GM21529 (cell line): ENCODE results near the gene GDI2.
"Not testable (repeated sequence)": the region's sequence is repeated elsewhere in the genome, so short reads cannot be mapped to it uniquely, and the experiment has no call there.

ENCODE experiments used
- ATAC-seq: cut with Tn5 transposase; IDR thresholded peaks from one replicate; pipeline ENCODE4 v1.9.1; 2021; ENCODE audit not compliant: unreplicated experiment

The GDI2 gene

DNA sequence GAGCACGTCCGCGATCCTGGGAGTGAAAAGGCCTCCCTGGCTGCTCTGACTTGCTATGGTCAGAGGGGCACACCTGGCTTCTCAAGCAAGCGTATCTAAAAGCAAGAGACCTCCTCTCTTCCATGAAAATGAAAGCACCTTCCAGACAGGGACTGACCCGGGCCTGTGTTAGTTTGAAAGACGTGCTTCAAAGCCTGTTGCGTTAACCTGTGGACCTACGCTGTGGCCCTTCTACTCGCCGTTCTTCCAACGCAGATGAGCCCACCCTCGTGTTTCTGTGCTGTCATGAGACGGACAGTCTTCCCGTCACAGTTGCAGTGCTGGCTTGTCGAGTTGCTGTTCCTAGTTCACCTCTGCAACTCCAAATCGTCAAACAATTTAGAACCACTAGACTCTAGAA, 15.5 kb upstream of the GDI2 start:
- ATAC-seq, result no peak

GRCh38 chr10:5827841-5828240, 14.6 kb upstream of the GDI2 start:
- no peak for ATAC-seq

- ATAC-seq, result not testable (repeated sequence)
Measured at GRCh38 chr10:5826511-5826910, 13.3 kb upstream of the GDI2 start.

DNA sequence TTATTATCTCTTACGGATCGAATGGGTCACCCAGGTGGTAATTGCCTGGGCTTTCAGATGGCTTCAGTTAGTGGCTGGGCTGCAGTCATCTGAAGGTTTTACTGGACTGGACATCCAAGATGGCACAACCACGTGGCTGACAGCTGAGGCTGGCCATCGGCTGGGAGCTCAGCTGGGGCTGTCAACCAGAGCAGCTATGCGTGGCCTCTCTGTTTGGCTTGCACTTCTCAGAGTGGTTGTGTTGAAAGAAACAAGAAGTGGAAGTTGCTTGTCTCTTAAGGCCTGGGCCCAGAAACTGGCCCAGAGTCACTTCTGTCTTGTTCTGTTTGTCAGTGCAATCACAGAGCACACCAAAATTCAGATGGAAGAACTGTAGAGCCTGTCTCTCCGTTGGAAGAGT, 5.7 kb upstream of the GDI2 start:
- peak; percentile 43 for ATAC-seq

GRCh38 chr10:5818048-5818331, 4.8 kb upstream of the GDI2 start:
- ATAC-seq, result no peak

GRCh38 chr10:5817322-5818047, 4.3 kb upstream of the GDI2 start:
- ATAC-seq, result peak; percentile 18

DNA sequence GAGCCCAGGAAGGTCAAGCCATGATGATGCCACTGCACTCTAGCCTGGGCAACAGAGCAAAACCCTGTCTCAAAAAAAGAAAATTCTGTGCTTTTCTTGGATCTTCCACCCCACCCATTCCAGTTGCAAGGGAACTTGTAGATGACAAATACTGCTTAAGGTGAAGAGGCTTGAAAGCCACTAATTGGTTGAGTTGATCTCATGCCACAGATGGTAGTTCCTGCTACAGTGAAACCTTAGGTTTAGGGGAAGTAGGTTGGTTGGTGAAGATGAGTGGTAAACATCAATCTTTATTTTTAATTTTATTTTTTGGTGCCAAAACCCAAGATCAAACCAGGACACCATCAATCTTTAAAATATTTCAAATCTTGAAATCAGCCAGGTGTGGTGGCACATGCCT, 2.9 kb upstream of the GDI2 start:
- no peak for ATAC-seq

DNA sequence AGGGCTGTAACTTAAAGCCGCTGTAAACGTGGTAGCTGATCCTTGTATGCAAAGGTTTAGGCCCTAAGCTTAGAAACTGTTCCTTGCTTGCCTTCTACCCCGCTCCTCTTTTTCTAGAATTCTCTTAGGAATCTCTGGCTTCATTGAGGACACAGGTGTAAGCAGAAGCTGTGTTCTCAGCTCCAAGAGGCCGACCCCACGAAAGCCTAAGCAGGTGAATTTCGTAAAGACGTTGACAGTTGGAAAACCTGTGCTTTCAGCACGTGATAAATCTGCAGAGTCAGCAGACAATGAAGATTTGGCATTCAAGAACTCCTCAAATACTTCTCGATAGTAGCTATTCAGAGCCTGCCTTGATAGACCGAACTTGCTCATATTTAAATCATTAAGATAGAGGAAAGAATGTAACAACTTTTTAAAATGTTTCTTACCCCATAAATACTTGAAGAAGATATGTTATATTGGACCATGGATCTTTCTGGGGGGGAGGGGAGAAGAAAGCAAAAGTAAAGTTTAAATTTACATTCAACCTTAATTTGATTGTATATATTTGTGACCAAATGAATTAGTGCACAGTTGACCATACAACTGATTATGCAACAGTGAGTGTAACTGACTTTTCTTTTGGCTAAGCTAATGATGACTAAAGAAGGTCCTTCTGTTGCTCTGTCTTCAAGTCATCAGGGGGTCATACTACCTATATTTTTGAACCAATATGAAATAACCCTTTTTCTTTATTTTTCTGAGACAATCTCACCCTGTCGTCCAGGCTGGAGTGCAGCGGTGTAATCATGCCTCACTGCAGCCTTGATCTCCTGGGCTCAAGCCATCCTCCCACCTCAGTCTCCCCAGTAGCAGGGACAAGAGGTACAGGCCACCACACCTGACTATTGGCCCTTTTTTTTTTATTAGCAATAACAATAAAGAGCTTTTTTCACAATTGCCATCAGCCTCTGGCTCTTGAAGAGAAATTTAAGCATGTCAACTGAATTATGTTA, 1.2 kb upstream of the GDI2 start:
- no peak for ATAC-seq

GRCh38 chr10:5813091-5813340, 218 bp downstream of the GDI2 start:
- peak; percentile 21 for ATAC-seq

DNA sequence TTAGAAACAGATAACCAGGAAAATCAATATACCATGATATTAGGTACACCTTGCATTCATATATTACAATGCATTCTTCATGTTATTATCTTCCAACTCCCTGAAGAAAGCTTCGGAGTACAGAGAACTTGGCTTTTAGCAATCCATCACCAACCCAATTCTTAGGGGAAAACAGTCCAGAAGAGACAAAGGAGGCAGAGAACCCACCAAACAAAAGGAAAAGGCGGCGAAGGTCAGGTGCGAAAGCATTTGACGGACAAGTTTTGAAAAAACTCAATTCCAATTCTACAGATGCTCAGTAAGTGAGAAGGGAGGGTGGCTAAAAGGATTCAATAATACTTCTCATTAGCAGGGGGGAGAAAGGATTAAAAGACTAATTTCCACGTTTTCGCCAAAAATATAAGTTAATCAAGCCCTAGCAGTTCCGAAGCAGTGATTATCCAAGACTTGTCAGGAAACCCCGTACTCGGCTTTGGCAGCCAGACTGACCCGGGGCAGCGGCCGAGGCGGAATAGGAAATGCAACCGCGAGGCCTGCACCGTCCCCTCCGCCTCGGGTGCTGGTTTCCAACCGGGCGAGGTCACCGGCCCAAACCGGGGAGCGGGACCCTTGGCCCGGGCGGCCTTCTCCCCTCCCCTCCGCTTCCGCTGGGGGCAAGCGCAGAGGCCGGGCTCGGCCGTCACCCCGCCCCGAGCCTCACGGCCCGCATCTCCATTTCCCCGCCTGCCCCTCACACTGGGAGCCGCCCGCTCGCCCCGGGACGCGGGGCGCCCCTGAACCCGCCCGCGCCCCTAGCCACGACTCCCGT, 747 bp downstream of the GDI2 start:
- peak; percentile 21 for ATAC-seq

GRCh38 chr10:5811387-5811821, 1.8 kb downstream of the GDI2 start:
- ATAC-seq, result no peak

DNA sequence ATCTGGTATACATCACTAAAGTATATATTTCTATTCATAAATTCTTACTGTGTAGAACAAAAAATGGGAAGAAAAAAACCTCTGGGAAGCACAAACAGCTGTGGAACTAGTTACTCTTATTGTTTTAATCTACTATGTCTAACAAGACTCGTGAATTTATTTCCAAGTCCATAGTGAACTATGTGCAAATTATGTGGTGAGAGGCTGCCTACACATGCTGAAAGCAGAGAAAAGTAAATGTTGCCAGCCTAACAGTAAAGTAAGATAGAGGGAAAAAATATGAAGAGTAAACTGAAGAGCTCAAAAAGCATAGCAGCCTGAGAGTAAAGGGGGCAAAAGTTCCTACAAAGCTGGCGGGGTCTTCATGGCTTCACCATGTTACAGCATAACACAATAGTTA, 3.0 kb downstream of the GDI2 start:
- no peak for ATAC-seq

GRCh38 chr10:5809527-5810154, 3.6 kb downstream of the GDI2 start:
- peak; percentile 13 for ATAC-seq

- ATAC-seq, result not testable (repeated sequence)
Measured at GRCh38 chr10:5808783-5809392, 4.3 kb downstream of the GDI2 start.

DNA sequence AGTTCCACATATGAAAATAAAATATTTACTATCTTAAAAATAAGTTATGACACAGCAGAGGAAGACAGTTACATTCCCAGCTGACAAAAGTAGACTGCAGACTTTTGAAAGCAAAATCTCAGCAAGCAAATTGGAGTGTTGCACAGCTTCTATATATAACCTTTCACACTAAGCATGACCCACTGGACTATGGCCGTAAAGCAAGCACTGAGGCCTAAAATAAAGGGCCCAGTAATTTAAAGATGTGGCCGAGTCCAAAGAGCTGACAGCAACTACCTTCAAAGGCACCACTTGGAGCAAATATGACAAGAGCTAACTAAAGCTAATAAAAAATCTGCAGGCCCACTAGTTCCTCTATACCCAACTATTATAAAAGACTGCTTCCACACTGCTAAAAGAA, 6.5 kb downstream of the GDI2 start:
- ATAC-seq, result no peak

DNA sequence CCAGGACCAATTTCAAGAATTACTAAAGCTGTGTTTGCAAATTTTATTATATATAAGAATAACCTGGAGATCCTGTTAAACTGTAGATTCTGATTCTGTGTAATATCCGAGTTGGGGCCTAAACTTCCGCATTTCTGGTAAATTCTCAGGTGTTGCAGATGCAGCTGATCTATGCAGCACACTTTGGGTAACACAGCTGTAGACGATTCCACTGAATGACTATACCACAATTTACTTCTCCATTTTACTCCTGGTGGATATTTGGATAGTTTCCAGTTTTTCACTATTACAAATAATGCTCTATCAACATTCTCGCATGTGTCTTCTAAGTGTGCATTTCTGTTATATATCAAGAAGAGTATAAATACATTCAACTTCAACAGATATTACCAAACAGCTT, 7.5 kb downstream of the GDI2 start:
- ATAC-seq, result no peak

DNA sequence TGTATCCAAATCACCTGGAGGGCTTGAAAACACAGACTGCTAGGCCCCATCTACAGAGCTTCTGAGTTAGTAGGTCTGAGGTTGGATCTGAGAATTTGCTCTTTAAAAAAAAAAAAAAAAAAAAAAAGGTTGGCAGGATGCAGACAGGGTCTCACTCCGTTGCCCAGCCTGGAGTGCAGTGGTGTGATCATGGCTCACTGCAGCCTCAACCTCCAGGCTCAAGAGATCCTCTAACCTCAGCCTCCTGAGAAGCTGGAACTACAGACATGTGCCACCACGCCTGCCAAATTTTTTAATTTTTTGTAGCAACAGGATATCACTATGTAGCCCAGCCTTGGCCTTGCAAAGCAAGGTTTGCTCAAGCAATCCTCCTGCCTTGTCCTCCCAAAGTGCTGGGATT, 8.0 kb downstream of the GDI2 start:
- ATAC-seq, result no peak

GRCh38 chr10:5804386-5804785, 8.8 kb downstream of the GDI2 start:
- ATAC-seq, result no peak

GRCh38 chr10:5800782-5801181, 12.5 kb downstream of the GDI2 start:
- ATAC-seq, result no peak

DNA sequence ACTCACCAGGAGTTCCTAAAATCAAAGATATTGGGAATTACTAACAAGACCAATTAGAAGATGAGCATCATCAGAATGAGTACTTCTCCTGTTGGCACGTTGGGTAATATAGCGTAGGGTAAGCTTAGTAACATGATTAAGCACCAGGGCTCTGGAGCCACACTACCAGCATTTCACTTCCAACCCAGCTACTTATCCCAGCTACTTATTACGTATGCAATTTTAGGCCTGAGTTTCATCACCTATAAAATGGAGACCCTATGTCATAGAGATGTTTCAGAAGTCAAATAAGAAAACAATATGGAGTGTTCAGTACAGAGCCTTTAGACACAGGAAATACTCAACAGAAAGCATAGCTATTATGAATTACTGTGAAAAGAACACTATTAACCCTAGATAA, 19.0 kb downstream of the GDI2 start:
- no peak for ATAC-seq

DNA sequence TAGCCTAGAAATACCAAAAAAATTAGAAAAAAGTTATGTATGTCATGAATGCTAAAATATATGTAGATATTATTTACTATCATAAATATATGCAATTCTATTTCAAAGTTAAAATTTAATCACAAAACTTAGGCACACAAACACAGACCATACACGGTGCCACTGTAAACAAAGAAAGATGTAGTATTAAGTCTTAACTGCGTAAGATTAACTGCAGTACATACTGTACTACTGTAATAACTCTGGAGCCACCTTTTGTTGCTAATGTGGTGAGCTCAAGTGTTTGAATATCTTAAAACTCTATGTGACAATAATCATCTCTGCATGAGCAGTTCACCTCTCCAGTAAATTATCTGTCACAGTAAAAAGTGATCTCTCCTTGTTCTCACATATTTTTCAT, 23.6 kb downstream of the GDI2 start:
- ATAC-seq, result no peak
